ENCODE results near the gene SIRT3.
"Not testable (repeated sequence)": the region's sequence is repeated elsewhere in the genome, so short reads cannot be mapped to it uniquely, and the experiment has no call there.

SIRT3 gene

DNA sequence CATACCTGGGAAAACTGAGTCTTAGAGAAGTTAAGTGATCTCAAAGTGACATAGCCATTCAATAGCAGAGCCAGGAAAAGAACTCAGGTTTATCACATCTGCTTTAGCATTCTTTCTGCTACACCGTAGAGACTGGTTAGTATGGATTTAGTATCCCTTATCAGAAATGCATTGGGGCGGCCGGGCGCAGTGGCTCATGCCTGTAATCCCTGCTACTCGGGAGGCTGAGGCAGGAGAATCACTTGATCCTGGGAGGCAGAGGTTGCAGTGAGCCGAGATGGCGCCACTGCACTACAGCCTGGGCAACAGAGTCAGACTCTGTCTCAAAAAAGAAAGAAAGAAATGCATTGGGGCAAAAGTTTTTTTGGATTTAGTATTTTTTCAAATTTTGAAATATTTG, 2.2 kb upstream of the SIRT3 start:
- not testable (repeated sequence) for DNase-seq

- DNase-seq, result peak; percentile 73
Observed at GRCh38 chr11:236774-237767, 929 bp upstream of the SIRT3 start, which contains the start of gene PSMD13. PSMD13 (plus strand) TSS chr11:236976; CDS start chr11:237050, 74 bp downstream.

- DNase-seq, result no peak
Observed at GRCh38 chr11:235609-235996, 539 bp downstream of the SIRT3 start.

- DNase-seq, result no peak
Observed at GRCh38 chr11:235180-235579, 962 bp downstream of the SIRT3 start.

DNA sequence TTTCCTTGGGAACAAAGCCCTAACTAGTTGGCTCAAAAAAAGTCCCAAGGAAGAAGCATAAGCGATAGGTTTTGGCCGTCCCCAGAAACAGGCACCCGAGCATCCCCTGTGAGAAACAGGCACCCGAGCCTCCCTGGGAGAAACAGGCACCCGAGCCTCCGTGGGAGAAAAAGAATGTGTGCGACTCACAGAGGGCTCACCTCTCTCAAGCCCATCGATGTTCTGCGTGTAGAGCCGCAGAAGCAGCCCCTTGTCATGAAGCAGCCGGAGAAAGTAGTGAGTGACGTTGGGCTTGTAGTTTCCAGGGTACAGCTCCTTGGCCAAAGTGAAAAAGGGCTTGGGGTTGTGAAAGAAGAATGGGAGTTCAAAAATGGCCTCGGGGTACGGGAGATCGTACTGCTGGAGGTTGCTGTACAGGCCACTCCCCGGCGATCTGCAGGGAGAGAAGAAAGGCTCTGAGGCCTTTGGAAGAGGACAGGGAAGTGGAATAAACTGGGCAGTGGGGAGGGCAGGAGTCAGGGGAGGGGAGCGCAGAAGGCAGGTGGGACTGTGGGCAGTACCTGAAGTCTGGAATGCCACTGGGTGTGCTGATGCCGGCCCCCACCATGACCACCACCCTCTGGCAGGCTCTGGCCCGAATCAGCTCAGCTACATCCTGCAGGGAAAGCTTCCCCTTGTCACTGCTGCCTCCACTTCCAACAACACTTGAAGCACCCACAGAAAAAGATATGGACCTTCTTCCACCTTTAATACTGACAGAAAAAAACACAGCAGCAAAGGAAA, 3.2 kb downstream of the SIRT3 start:
- DNase-seq, result no peak

DNA sequence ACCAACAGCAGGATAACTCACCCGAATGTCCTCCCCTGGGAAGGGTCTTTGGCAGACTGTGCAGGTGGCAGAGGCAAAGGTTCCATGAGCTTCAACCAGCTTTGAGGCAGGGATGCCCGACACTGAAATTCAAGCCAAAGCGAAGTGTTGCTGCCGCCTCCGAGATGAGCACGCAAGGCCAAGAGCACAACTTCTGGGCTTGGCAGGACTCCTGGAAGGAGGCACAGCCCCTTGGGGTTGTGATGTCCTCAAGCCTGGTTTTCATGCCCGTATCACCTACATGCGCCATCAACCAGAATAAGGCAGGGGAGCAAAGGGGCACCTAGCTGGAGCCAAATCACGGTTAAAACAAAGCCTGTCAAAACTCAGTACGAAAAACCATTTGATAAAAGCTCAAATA, 5.7 kb downstream of the SIRT3 start:
- no peak for DNase-seq

GRCh38 chr11:227824-228379, 8.2 kb downstream of the SIRT3 start:
- DNase-seq, result no peak

- no peak for DNase-seq
Observed at GRCh38 chr11:225734-226453, 10.2 kb downstream of the SIRT3 start.

DNA sequence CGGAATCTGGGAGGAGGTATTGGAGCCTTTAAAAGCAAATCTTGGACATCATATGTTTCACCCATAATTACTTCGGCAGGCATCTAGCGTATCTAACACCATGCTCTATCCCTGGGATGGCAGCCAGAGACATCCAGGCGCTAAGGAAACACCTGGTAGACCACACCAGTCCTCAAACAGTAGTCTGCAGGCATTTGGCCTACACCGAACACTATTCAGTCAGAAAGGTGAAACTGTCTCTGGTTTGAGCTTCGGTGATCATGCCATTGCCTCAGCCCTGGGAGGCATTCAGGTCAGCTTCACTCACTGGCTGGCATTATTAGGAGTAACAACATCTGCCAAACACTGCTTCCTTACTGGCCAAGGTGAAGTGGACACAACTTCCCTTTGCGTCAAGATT, 11.7 kb downstream of the SIRT3 start:
- no peak for DNase-seq

GRCh38 chr11:223884-224283, 12.3 kb downstream of the SIRT3 start:
- DNase-seq, result no peak

- DNase-seq, result no peak
Observed at GRCh38 chr11:223026-223789, 12.9 kb downstream of the SIRT3 start.

GRCh38 chr11:221998-222789, 13.9 kb downstream of the SIRT3 start:
- DNase-seq, result no peak

DNA sequence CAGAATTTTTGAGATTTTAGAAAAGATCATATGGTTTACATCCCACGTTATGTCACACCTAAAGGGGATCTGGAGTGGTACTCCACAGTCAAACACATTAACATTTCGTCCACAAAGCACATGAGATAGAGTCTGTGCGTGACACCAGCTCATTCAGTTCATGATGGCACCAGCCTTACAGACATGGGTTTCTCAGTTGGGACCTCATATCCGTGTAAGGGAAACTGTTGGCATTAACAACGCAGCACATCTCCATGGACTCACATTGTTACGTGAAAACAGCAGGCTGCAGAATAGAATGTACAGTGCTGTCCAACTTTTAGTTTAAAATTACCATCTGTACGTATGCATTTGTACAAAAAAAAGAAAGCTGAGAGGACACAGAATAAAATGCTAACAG, 14.6 kb downstream of the SIRT3 start:
- no peak for DNase-seq

GRCh38 chr11:220641-221215, 15.4 kb downstream of the SIRT3 start:
- DNase-seq, result not testable (repeated sequence)

GRCh38 chr11:218815-219593, 17.1 kb downstream of the SIRT3 start:
- DNase-seq, result no peak

DNA sequence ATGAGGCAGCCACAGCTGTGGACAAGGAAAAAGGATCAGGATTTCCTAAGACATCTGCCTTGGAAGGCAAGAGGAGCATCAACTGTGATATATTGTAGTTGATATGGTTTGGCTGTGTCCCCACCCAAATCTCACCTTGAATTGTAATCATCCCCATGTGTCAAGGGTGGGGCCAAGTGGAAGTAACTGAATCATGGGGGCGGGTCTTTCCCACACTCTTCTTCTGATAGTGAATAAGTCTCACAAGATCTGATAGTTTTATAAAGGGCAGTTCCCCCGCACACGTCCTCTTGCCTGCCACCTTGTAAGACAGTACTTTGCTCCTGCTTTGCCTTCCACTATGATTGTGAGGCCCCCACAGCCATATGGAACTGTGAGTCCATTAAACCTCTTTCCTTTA, 18.4 kb downstream of the SIRT3 start:
- no peak for DNase-seq

GRCh38 chr11:216081-216974, 19.8 kb downstream of the SIRT3 start:
- DNase-seq, result no peak

GRCh38 chr11:215581-216037, 20.5 kb downstream of the SIRT3 start:
- DNase-seq, result no peak

GRCh38 chr11:214083-214482, 22.1 kb downstream of the SIRT3 start:
- DNase-seq, result no peak
